Activated naive CD8-positive, alpha-beta T cell treated with anti-CD3 and anti-CD28 coated beads, Interleukin-2, amount 10 ng/mL, durations not matched to agents 7 days and 5 days (primary cell): ENCODE results near the gene MERTK. TPM values are rescaled to one million over a fixed set of nuclear protein-coding genes. Genes with fewer than 3 reads are reported as not detected.

Experiments used
- ATAC-seq: fragments of 150-1000 bp; cut with Tn5 transposase; one replicate; pipeline ENCODE4 v1.10.0; 2021; ENCODE audit warnings: low read depth, moderate library complexity
- POLR2A ChIA-PET: fragments of 350-600 bp; sonication (Branson Sonifier 250); formaldehyde crosslinking; loops from one replicate; lab custom pipeline; 2021; ENCODE audit warnings: antibody characterized with exemption; lab: Charles Lee
- DNase-seq: peaks from one replicate; pipeline ENCODE4 v3.0.0; 2021
- H3K27ac Mint-ChIP-seq: one replicate; pipeline ENCODE4 v1.8.0; 2022; ENCODE audit warnings: mild to moderate bottlenecking, mixed read lengths
- H3K27me3 Mint-ChIP-seq: one replicate; pipeline ENCODE4 v1.8.0; 2022; ENCODE audit warnings: mild to moderate bottlenecking, moderate library complexity, mixed read lengths
- H3K36me3 Mint-ChIP-seq: one replicate; pipeline ENCODE4 v1.8.0; 2021; ENCODE audit warnings: mild to moderate bottlenecking, mixed read lengths
- H3K4me1 Mint-ChIP-seq: one replicate; pipeline ENCODE4 v1.8.0; 2021; ENCODE audit warnings: mixed read lengths
- H3K4me3 Mint-ChIP-seq: one replicate; pipeline ENCODE4 v1.8.0; 2022; ENCODE audit warnings: mild to moderate bottlenecking, moderate library complexity, mixed read lengths
- H3K9me3 Mint-ChIP-seq: one replicate; pipeline ENCODE4 v1.8.0; 2021; ENCODE audit warnings: mixed read lengths
- total RNA-seq, 2 experiments: library from RNA; stranded (reverse); gene quantifications; one replicate each; pipeline ENCODE4 v1.2.3, GENCODE V29; 2021

Gene MERTK
- total RNA-seq, 2 experiments from 2014 or later: 0.74 to 0.89 TPM

- H3K4me3 Mint-ChIP-seq: no peak overlapping the region
- no peak for DNase-seq
- POLR2A ChIA-PET: no interaction called here
- peaks cover 12% of the 10 kb centered on the region for H3K27me3 Mint-ChIP-seq
- H3K9me3 Mint-ChIP-seq: no peaks in the 10 kb centered on the region
- ATAC-seq: no peak
- no peak overlapping the region for H3K27ac Mint-ChIP-seq
- no peaks in the 10 kb centered on the region for H3K36me3 Mint-ChIP-seq
- no peaks in the 10 kb centered on the region for H3K4me1 Mint-ChIP-seq
Measured at GRCh38 chr2:111941531-111941930, 43.1 kb downstream of the MERTK start.

- DNase-seq (no peak), ATAC-seq (peak; percentile 39)
- H3K27me3 Mint-ChIP-seq: peaks cover 10% of the 10 kb centered on the region
- no peak overlapping the region for H3K4me3 Mint-ChIP-seq
- no peaks in the 10 kb centered on the region for H3K4me1 Mint-ChIP-seq
- POLR2A ChIA-PET: no interaction called here
- H3K36me3 Mint-ChIP-seq: no peaks in the 10 kb centered on the region
- H3K9me3 Mint-ChIP-seq: no peaks in the 10 kb centered on the region
- no peak overlapping the region for H3K27ac Mint-ChIP-seq
Measured at GRCh38 chr2:111944531-111945210, 46.3 kb downstream of the MERTK start.

GRCh38 chr2:111945444-111946293 lies 47.3 kb downstream of the MERTK start:
- peaks cover 4% of the 10 kb centered on the region for H3K27me3 Mint-ChIP-seq
- H3K4me3 Mint-ChIP-seq: no peak overlapping the region
- DNase-seq: no peak
- H3K4me1 Mint-ChIP-seq: no peaks in the 10 kb centered on the region
- POLR2A ChIA-PET: interaction anchor here (0.7 kb wide), 1 partner anchor 488 kb away, joined by 3 read pairs; the partner anchor contains the start of gene RGPD8
- no peak for ATAC-seq
- H3K27ac Mint-ChIP-seq: no peak overlapping the region
- H3K9me3 Mint-ChIP-seq: no peaks in the 10 kb centered on the region
- no peaks in the 10 kb centered on the region for H3K36me3 Mint-ChIP-seq

- DNase-seq: no peak
- no peak for ATAC-seq
- POLR2A ChIA-PET: interaction anchor here (0.7 kb wide), 1 partner anchor 487 kb away, joined by 3 read pairs; the partner anchor contains the start of gene RGPD8
- Mint-ChIP-seq H3K27ac (no peak overlapping the region), H3K36me3 (no peaks in the 10 kb centered on the region), H3K4me3 (no peak overlapping the region), H3K9me3 (no peaks in the 10 kb centered on the region), H3K27me3 (no peaks in the 10 kb centered on the region), H3K4me1 (no peaks in the 10 kb centered on the region)
Measured at GRCh38 chr2:111946294-111947114, 48.1 kb downstream of the MERTK start.

- DNase-seq (no peak), ATAC-seq (no peak)
- H3K9me3 Mint-ChIP-seq: no peaks in the 10 kb centered on the region
- no peaks in the 10 kb centered on the region for H3K4me1 Mint-ChIP-seq
- POLR2A ChIA-PET: no interaction called here
- H3K36me3 Mint-ChIP-seq: no peaks in the 10 kb centered on the region
- H3K27ac Mint-ChIP-seq: no peak overlapping the region
- no peak overlapping the region for H3K4me3 Mint-ChIP-seq
- no peaks in the 10 kb centered on the region for H3K27me3 Mint-ChIP-seq
Measured at GRCh38 chr2:111947219-111947618, 48.8 kb downstream of the MERTK start.

GRCh38 chr2:111948832-111949231 lies 50.4 kb downstream of the MERTK start:
- Mint-ChIP-seq H3K9me3 (no peaks in the 10 kb centered on the region), H3K27ac (no peak overlapping the region), H3K36me3 (no peaks in the 10 kb centered on the region), H3K4me1 (no peaks in the 10 kb centered on the region), H3K27me3 (peaks cover 2% of the 10 kb centered on the region), H3K4me3 (no peak overlapping the region)
- POLR2A ChIA-PET: no interaction called here
- DNase-seq: no peak
- no peak for ATAC-seq

GRCh38 chr2:111950236-111950635 lies 51.8 kb downstream of the MERTK start:
- H3K27ac Mint-ChIP-seq: no peak overlapping the region

GRCh38 chr2:111951486-111951885 lies 53.1 kb downstream of the MERTK start:
- Mint-ChIP-seq H3K4me1 (no peaks in the 10 kb centered on the region), H3K9me3 (no peaks in the 10 kb centered on the region), H3K36me3 (no peaks in the 10 kb centered on the region), H3K27ac (no peak overlapping the region), H3K27me3 (peaks cover 2% of the 10 kb centered on the region), H3K4me3 (no peak overlapping the region)
- DNase-seq (no peak), ATAC-seq (no peak)
- POLR2A ChIA-PET: no interaction called here

More at GRCh38 chr2:111950236-111950635, 51.8 kb downstream of the MERTK start:
- ATAC-seq: no peak
- H3K36me3 Mint-ChIP-seq: no peaks in the 10 kb centered on the region
- peaks cover 2% of the 10 kb centered on the region for H3K27me3 Mint-ChIP-seq
- no peaks in the 10 kb centered on the region for H3K4me1 Mint-ChIP-seq
- no peaks in the 10 kb centered on the region for H3K9me3 Mint-ChIP-seq
- H3K4me3 Mint-ChIP-seq: no peak overlapping the region
- no peak for DNase-seq
- POLR2A ChIA-PET: no interaction called here

- no peaks in the 10 kb centered on the region for H3K36me3 Mint-ChIP-seq
- H3K4me3 Mint-ChIP-seq: no peak overlapping the region
- POLR2A ChIA-PET: no interaction called here
- no peak for ATAC-seq
- no peak for DNase-seq
- no peaks in the 10 kb centered on the region for H3K4me1 Mint-ChIP-seq
- H3K27ac Mint-ChIP-seq: no peak overlapping the region
- H3K9me3 Mint-ChIP-seq: no peaks in the 10 kb centered on the region
- H3K27me3 Mint-ChIP-seq: peaks cover 7% of the 10 kb centered on the region
Measured at GRCh38 chr2:111952871-111953452, 54.6 kb downstream of the MERTK start.

GRCh38 chr2:111954602-111955332 lies 56.4 kb downstream of the MERTK start:
- H3K4me3 Mint-ChIP-seq: no peak overlapping the region
- H3K27ac Mint-ChIP-seq: no peak overlapping the region
- POLR2A ChIA-PET: no interaction called here

GRCh38 chr2:111957872-111958354 lies 59.5 kb downstream of the MERTK start:
- POLR2A ChIA-PET: no interaction called here
- ATAC-seq (no peak), DNase-seq (no peak)
- Mint-ChIP-seq H3K27ac (no peak overlapping the region), H3K4me3 (no peak overlapping the region), H3K36me3 (no peaks in the 10 kb centered on the region), H3K4me1 (no peaks in the 10 kb centered on the region), H3K27me3 (peaks cover 7% of the 10 kb centered on the region), H3K9me3 (no peaks in the 10 kb centered on the region)

More at GRCh38 chr2:111954602-111955332, 56.4 kb downstream of the MERTK start:
- H3K4me1 Mint-ChIP-seq: no peaks in the 10 kb centered on the region
- DNase-seq (no peak), ATAC-seq (no peak)
- H3K36me3 Mint-ChIP-seq: no peaks in the 10 kb centered on the region
- H3K9me3 Mint-ChIP-seq: no peaks in the 10 kb centered on the region
- peaks cover 9% of the 10 kb centered on the region for H3K27me3 Mint-ChIP-seq

GRCh38 chr2:111958901-111959300 lies 60.5 kb downstream of the MERTK start:
- DNase-seq (no peak), ATAC-seq (no peak)
- POLR2A ChIA-PET: no interaction called here
- Mint-ChIP-seq H3K27me3 (peaks cover 7% of the 10 kb centered on the region), H3K4me1 (no peaks in the 10 kb centered on the region), H3K36me3 (no peaks in the 10 kb centered on the region), H3K9me3 (no peaks in the 10 kb centered on the region), H3K27ac (no peak overlapping the region), H3K4me3 (no peak overlapping the region)
